Retinal pigment epithelial cell (primary cell): ENCODE data around the gene FN3K.
"Not testable (repeated sequence)": the region's sequence is repeated elsewhere in the genome, so short reads cannot be mapped to it uniquely, and the experiment has no call there.

Experiments
- DNase-seq: peaks from one replicate; pipeline ENCODE4 v3.0.0-alpha.2; 2010; ENCODE audit warnings: low read depth
- H3K4me3 ChIP-seq: 2 replicates; pipeline ENCODE4 v1.5.1; 2011; ENCODE audit warnings: mild to moderate bottlenecking, low read length, control low read depth, moderate library complexity
- CTCF ChIP-seq: conservative IDR thresholded peaks from 2 replicates; pipeline ENCODE4 v1.5.1; 2011; ENCODE audit warnings: low read depth, low read length, control low read depth, inconsistent platforms

Gene FN3K

GRCh38 chr17:82780971-82781893 is 45.8 kb downstream of the FN3K start:
- no peak for TF ChIP-seq CTCF
- no peak overlapping the region for H3K4me3 ChIP-seq
- DNase-seq: no peak

- DNase-seq: no peak
- TF ChIP-seq CTCF: peak; percentile 99
- no peak overlapping the region for H3K4me3 ChIP-seq
Observed at GRCh38 chr17:82781894-82782274, 46.5 kb downstream of the FN3K start.

- no peak overlapping the region for H3K4me3 ChIP-seq
- TF ChIP-seq CTCF: no peak
- DNase-seq: no peak
Observed at GRCh38 chr17:82782657-82783207, 47.3 kb downstream of the FN3K start.

GRCh38 chr17:82783498-82783897 is 48.1 kb downstream of the FN3K start:
- no peak for DNase-seq
- H3K4me3 ChIP-seq: no peak overlapping the region
- no peak for TF ChIP-seq CTCF

GRCh38 chr17:82785581-82785980 is 50.2 kb downstream of the FN3K start:
- not testable (repeated sequence) for DNase-seq, H3K4me3 ChIP-seq

GRCh38 chr17:82786427-82786826 is 51.0 kb downstream of the FN3K start:
- DNase-seq: no peak
- H3K4me3 ChIP-seq: no peak overlapping the region
- TF ChIP-seq CTCF: no peak

- no peak for DNase-seq
- H3K4me3 ChIP-seq: no peak overlapping the region
- TF ChIP-seq CTCF: no peak
Observed at GRCh38 chr17:82787081-82787848, 51.9 kb downstream of the FN3K start.
